ENCODE measurements around the gene DYRK4. TPM values are rescaled to one million over a fixed set of nuclear protein-coding genes. Genes with fewer than 3 reads are reported as not detected.

DYRK4 gene
- total RNA-seq, 2 donors from 2014 or later: 10.9 to 16.6 TPM

DNA sequence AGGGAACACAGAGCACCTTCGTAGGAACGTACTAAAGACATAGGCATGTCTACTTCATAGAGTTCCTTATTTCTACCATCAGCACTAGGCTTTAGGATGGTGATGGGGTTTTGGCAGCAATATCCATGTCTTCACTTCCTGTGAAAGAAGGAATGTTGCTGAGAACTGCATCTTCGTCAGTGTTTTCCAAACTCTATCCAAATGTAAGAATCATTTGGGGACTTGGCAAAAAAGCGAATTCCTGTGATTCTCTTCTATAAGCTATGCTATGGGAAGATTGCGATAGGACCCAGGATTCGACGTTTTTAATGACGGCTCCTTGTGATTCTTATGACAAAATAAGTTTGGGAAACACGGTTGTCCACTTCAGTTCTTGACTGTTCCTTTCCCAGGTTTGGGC is 47.1 kb downstream of the DYRK4 start:
- Mint-ChIP-seq H3K4me3 (no peak overlapping the region), H3K9me3 (no peaks in the 10 kb centered on the region), H3K27ac (no peak overlapping the region), H3K27me3 (ENCODE audit: insufficient read depth) (no peaks in the 10 kb centered on the region), H3K36me3 (ENCODE audit: low read depth) (peaks cover 15% of the 10 kb centered on the region), H3K4me1 (peaks cover 5% of the 10 kb centered on the region)
- Histone ChIP-seq H3K4me1 (ENCODE audit: control insufficient read depth, insufficient read depth, low read length) (peaks cover 5% of the 10 kb centered on the region), H3K27ac (ENCODE audit: low read depth, low read length) (no peak overlapping the region), H3K27me3 (ENCODE audit: control insufficient read depth, insufficient read depth, low read length, poor library complexity, severe bottlenecking) (no peaks in the 10 kb centered on the region), H3K4me3 (ENCODE audit: low read length) (no peak overlapping the region), H3K36me3 (ENCODE audit: control insufficient read depth, insufficient read depth, low read length) (no peaks in the 10 kb centered on the region), H3K9me3 (ENCODE audit: control insufficient read depth, low read length) (no peaks in the 10 kb centered on the region), H3K9ac (ENCODE audit: extremely low read depth, low read length, poor library complexity, severe bottlenecking) (no peak overlapping the region)
- no peak for DNase-seq
- 89 to 92% methylated on average over 1 to 9 of the region's 9 CpGs for WGBS, 2 experiments (ENCODE audit: insufficient coverage in 1 of 2, insufficient read length in 1 of 2)
- no peak for TF ChIP-seq CTCF (conservative IDR thresholded peaks at IDR 0.05)

- Histone ChIP-seq H3K9me3 (ENCODE audit: control insufficient read depth, low read length) (no peaks in the 10 kb centered on the region), H3K4me1 (ENCODE audit: control insufficient read depth, insufficient read depth, low read length) (peaks cover 5% of the 10 kb centered on the region), H3K9ac (ENCODE audit: extremely low read depth, low read length, poor library complexity, severe bottlenecking) (no peak overlapping the region), H3K27ac (ENCODE audit: low read depth, low read length) (no peak overlapping the region), H3K36me3 (ENCODE audit: control insufficient read depth, insufficient read depth, low read length) (no peaks in the 10 kb centered on the region), H3K4me3 (ENCODE audit: low read length) (no peak overlapping the region), H3K27me3 (ENCODE audit: control insufficient read depth, insufficient read depth, low read length, poor library complexity, severe bottlenecking) (no peaks in the 10 kb centered on the region)
- no peak overlapping the region for H3K4me3 Mint-ChIP-seq
- no peak overlapping the region for H3K27ac Mint-ChIP-seq
- H3K27me3 Mint-ChIP-seq (ENCODE audit: insufficient read depth): no peaks in the 10 kb centered on the region
- no peak for TF ChIP-seq CTCF (conservative IDR thresholded peaks at IDR 0.05)
- no peaks in the 10 kb centered on the region for H3K9me3 Mint-ChIP-seq
- WGBS, 2 experiments (ENCODE audit: insufficient coverage in 1 of 2, insufficient read length in 1 of 2): 86 to 96% methylated on average over 2 to 3 of the region's 4 CpGs
- peaks cover 15% of the 10 kb centered on the region for H3K36me3 Mint-ChIP-seq (ENCODE audit: low read depth)
- peaks cover 5% of the 10 kb centered on the region for H3K4me1 Mint-ChIP-seq
- no peak for DNase-seq
These were observed 48.5 kb downstream of the DYRK4 start for GRCh38 chr12:4610481-4610880.

DNA sequence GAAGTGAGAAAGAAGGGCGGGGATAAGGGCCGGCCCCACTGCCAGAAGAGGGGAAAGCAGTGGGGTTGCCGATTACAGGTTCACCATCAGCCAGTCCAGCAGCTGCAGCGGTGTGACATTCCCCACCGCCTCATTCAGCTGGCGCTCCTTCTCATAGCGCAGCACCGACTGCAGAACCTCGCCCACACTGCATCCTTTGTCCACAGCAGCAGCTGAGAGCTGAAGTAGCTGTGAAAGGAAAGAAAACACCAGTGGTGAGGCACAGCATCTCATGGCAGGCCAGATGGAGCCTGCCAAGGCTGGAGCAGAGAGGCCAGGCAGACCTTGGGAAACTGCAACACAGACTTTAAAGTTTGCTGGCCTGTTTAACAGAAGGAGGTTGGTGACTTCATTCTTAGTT is 53.7 kb downstream of the DYRK4 start:
- Histone ChIP-seq H3K9me3 (ENCODE audit: control insufficient read depth, low read length) (no peaks in the 10 kb centered on the region), H3K4me3 (ENCODE audit: low read length) (no peak overlapping the region), H3K4me1 (ENCODE audit: control insufficient read depth, insufficient read depth, low read length) (no peaks in the 10 kb centered on the region), H3K9ac (ENCODE audit: extremely low read depth, low read length, poor library complexity, severe bottlenecking) (no peak overlapping the region), H3K27ac (ENCODE audit: low read depth, low read length) (no peak overlapping the region), H3K27me3 (ENCODE audit: control insufficient read depth, insufficient read depth, low read length, poor library complexity, severe bottlenecking) (no peaks in the 10 kb centered on the region), H3K36me3 (ENCODE audit: control insufficient read depth, insufficient read depth, low read length) (no peaks in the 10 kb centered on the region)
- Mint-ChIP-seq H3K27me3 (ENCODE audit: insufficient read depth) (no peaks in the 10 kb centered on the region), H3K4me1 (no peaks in the 10 kb centered on the region), H3K4me3 (no peak overlapping the region), H3K27ac (no peak overlapping the region), H3K9me3 (no peaks in the 10 kb centered on the region), H3K36me3 (ENCODE audit: low read depth) (peaks cover 15% of the 10 kb centered on the region)
- WGBS, 2 experiments (ENCODE audit: insufficient coverage in 1 of 2, insufficient read length in 1 of 2): 95 to 96% methylated on average over 6 to 9 of the region's 9 CpGs
- DNase-seq: no peak
- no peak for TF ChIP-seq CTCF (conservative IDR thresholded peaks at IDR 0.05)

Measured in endodermal cell (in vitro differentiated cells).